Hepatocyte (in vitro differentiated cells): ENCODE results near the gene YPEL4.

ENCODE experiments used
- EZH2 ChIP-seq: fragments of 200-600 bp; sonication (generic); IDR thresholded peaks from 2 replicates; pipeline ENCODE4 v1.6.1; 2016; ENCODE audit warnings: antibody characterized with exemption, mild to moderate bottlenecking, borderline replicate concordance
- TF ChIP-seq, protein P1 (sequence below): fragments of 200-600 bp; sonication (generic); IDR thresholded peaks from 2 replicates; pipeline ENCODE4 v1.5.1; 2016; ENCODE audit warnings: antibody characterized with exemption, mild to moderate bottlenecking; ENCODE audit not compliant: poor library complexity

DNA sequence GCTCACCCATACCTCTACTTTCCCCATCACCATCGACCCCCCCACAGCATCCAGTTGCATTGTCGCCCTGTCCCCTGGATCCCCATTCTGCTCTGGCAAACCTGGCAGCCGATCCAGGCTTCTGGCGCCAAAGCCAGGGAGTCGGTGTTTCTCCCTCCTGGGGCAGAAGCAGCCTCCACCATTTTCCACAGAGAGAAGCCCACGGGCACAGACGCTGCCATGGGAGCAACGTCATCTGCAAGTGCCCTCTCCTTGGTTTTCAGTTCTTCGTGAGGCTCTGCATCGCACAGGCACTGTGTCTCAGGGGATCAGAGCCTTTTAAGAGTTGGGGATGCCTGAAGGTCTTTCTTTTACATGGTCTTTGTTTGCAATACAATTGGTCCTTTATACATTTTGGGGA is 2.3 kb downstream of the YPEL4 start:
- TF ChIP-seq, protein P1, sequence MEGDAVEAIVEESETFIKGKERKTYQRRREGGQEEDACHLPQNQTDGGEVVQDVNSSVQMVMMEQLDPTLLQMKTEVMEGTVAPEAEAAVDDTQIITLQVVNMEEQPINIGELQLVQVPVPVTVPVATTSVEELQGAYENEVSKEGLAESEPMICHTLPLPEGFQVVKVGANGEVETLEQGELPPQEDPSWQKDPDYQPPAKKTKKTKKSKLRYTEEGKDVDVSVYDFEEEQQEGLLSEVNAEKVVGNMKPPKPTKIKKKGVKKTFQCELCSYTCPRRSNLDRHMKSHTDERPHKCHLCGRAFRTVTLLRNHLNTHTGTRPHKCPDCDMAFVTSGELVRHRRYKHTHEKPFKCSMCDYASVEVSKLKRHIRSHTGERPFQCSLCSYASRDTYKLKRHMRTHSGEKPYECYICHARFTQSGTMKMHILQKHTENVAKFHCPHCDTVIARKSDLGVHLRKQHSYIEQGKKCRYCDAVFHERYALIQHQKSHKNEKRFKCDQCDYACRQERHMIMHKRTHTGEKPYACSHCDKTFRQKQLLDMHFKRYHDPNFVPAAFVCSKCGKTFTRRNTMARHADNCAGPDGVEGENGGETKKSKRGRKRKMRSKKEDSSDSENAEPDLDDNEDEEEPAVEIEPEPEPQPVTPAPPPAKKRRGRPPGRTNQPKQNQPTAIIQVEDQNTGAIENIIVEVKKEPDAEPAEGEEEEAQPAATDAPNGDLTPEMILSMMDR: no peak
- no peak for TF ChIP-seq EZH2
